Ovary (tissue), 9 donors: ENCODE data around the gene NNAT. TPM values are rescaled to one million over a fixed set of nuclear protein-coding genes. Genes with fewer than 3 reads are reported as not detected.
"Not testable (repeated sequence)": the region's sequence is repeated elsewhere in the genome, so short reads cannot be mapped to it uniquely, and the experiment has no call there.

Experiments used
- DNase-seq, 5 donors: peaks; one replicate each; pipeline ENCODE4 v3.0.0-alpha.2; 2019 to 2020
- H3K27ac ChIP-seq, 2 donors: fragments of 200-600 bp; one replicate each; pipeline versions ENCODE4 v1.5.1 to v1.8.0; 2019 to 2022
- H3K27me3 ChIP-seq: fragments of 200-600 bp; one replicate; pipeline ENCODE4 v1.8.0; 2022
- H3K36me3 ChIP-seq: fragments of 200-600 bp; sonication (generic); one replicate; pipeline ENCODE4 v1.5.1; 2019
- H3K4me1 ChIP-seq: one replicate; pipeline ENCODE4 v1.8.1; 2013; ENCODE audit warnings: mild to moderate bottlenecking, moderate library complexity; ENCODE audit not compliant: insufficient read depth
- H3K4me3 ChIP-seq: fragments of 200-600 bp; sonication (generic); one replicate; pipeline ENCODE4 v1.5.1; 2017
- H3K9me3 ChIP-seq, 2 donors: fragments of 200-600 bp in 1 of 2; sonication (generic) in 1 of 2; one replicate each; pipeline versions ENCODE4 v1.5.1 to v1.8.1; 2013 to 2019; ENCODE audit warnings: mild to moderate bottlenecking in 1 of 2, moderate library complexity in 1 of 2
- CTCF ChIP-seq, 3 donors: fragments of 450-650 bp in 2 of 3; fragments of 200-600 bp in 1 of 3; IDR thresholded peaks; one replicate each; pipeline versions ENCODE4 v1.5.1 to v1.8.0; 2016 to 2022; ENCODE audit warnings: antibody characterized with exemption in 3 of 3, mild to moderate bottlenecking in 1 of 3
- EP300 ChIP-seq: sonication (generic); formaldehyde crosslinking; IDR thresholded peaks from one replicate; pipeline ENCODE4 v1.6.1; 2017; ENCODE audit warnings: antibody characterized with exemption
- POLR2A ChIP-seq: fragments of 450-650 bp; IDR thresholded peaks from one replicate; pipeline ENCODE4 v1.6.1; 2017; ENCODE audit warnings: antibody characterized with exemption, mild to moderate bottlenecking, moderate library complexity
- WGBS, 3 donors: extraction: QIAGEN DNeasy Blood & Tissue Kit in 1 of 3; methylation state at CpG; one replicate each; pipeline versions ENCODE4 v1.1.5 to v1.1.7; 2013 to 2017; 5-methylcytosine and 5-hydroxymethylcytosine counted together
- intact Hi-C, 4 donors: fragments of 100-400 bp; cut with DNase I; formaldehyde crosslinking; loops; one replicate each; pipeline versions ENCODE4 v1.11.0 to v1.15.1; 2022 to 2023
- polyA plus RNA-seq, 2 donors: library from polyadenylated mRNA; stranded (reverse); fragments of 200-250 nt in 1 of 2; fragments of 350-450 nt in 1 of 2; fragmentation: Illumina TruSeq in 1 of 2; extraction: RNeasy Lipid Tissue Mini Kit (QIAGEN cat#74804) in 1 of 2; gene quantifications; one replicate each; pipeline ENCODE4 v1.2.3, GENCODE V29; 2013 to 2014
- total RNA-seq, 7 donors: library from RNA; depleted of rRNA in 2 of 7; stranded (reverse); fragments of >200 nt in 2 of 7; fragmentation: NEBNext Ultra II Directional in 3 of 7; extraction: Animal tissue kit (Norgen Biotek cat#: 25700) in 3 of 7; gene quantifications; one replicate each; pipeline versions ENCODE4 v1.1.0 to v1.2.4, GENCODE V29; 2016 to 2023
- donor health status: DM: no; HTN: no; CAD: no; lungs with moderate emphysema.
- donor health status: DM: no; HTN: no; CAD: no.
- donor health status: Bipolar disorder and iron deficiency.
- donor health status: DM: yes; HTN: yes; CAD: no.
- donor health status: DM: no; HTN: no; CAD: no.
- donor health status: DM: yes; HTN: yes; CAD: no.

NNAT gene
- total and polyA plus RNA-seq, 9 donors: 0.25 to 4.7 (median 0.45) TPM; not detected in 2

- Histone ChIP-seq H3K9me3 (no peaks in the 10 kb centered on the region), H3K4me1 (no peaks in the 10 kb centered on the region), H3K27me3 (no peaks in the 10 kb centered on the region), H3K4me3 (no peak overlapping the region), H3K27ac (no peak overlapping the region), H3K36me3 (no peaks in the 10 kb centered on the region)
- no peak for TF ChIP-seq CTCF (IDR thresholded peaks at IDR 0.05)
- TF ChIP-seq EP300: no peak
- TF ChIP-seq POLR2A: no peak
- intact Hi-C loops: no loop called here
- no peak for DNase-seq
- 92 to 95% (median 93%) methylated on average over 5 of the region's 5 CpGs for WGBS, 3 donors
These were observed 20.3 kb downstream of the NNAT start for GRCh38 chr20:37541326-37541725.

DNA sequence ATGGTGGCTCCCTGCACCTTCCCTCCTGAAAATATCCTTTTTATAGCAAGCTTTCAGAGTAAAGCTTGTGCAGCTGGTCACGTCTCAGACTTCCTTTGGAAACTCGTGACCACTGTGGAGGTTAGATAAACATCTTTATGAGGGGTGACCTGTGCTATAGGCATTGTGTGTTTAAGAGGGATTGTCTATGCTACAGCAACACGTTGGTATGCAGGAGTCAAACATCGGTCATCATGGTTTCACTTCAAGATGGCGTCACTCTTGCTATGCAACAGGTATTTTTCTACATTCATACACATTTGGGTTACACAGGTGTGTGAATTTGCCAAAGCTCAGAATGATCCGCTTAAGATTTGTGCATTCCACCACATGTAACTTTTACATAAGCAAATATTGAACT is 21.2 kb downstream of the NNAT start:
- 64 to 68% (median 67%) methylated on average over 6 of the region's 6 CpGs for WGBS, 3 donors
- TF ChIP-seq CTCF (IDR thresholded peaks at IDR 0.05): no peak
- DNase-seq: no peak
- Histone ChIP-seq H3K9me3 (no peaks in the 10 kb centered on the region), H3K36me3 (no peaks in the 10 kb centered on the region), H3K4me1 (no peaks in the 10 kb centered on the region), H3K27me3 (no peaks in the 10 kb centered on the region), H3K27ac (no peak overlapping the region), H3K4me3 (no peak overlapping the region)
- intact Hi-C loops: no loop called here

GRCh38 chr20:37543828-37544227 is 22.8 kb downstream of the NNAT start:
- 41 to 48% (median 44%) methylated on average over 3 of the region's 3 CpGs for WGBS, 3 donors
- intact Hi-C loops: no loop called here
- Histone ChIP-seq H3K27me3 (no peaks in the 10 kb centered on the region), H3K9me3 (no peaks in the 10 kb centered on the region), H3K4me1 (no peaks in the 10 kb centered on the region), H3K4me3 (no peak overlapping the region), H3K27ac (no peak overlapping the region), H3K36me3 (no peaks in the 10 kb centered on the region)
- no peak for DNase-seq
- TF ChIP-seq POLR2A (no peak), CTCF (IDR thresholded peaks at IDR 0.05) (no peak), EP300 (no peak)

DNA sequence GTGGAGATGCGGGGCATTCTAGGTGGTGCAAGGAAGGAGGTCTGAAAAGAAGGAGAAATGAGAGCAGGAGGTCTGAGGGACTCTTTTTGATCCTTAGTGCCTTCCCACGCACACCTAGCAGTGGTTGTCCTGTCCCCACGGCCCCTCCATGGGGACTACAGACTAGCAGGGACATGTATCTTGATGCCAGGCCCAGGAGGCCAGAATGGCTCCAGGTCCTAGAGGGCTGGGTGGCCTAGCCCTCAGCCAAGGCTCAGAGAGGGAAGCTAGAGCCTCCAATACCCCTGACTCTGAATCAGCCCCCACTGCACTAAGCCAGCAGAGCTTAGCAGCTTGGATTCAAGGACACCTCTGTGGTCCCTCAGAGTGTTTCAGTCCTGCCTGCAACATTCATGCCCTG is 23.3 kb downstream of the NNAT start:
- Histone ChIP-seq H3K4me3 (no peak overlapping the region), H3K9me3 (no peaks in the 10 kb centered on the region), H3K36me3 (no peaks in the 10 kb centered on the region), H3K4me1 (no peaks in the 10 kb centered on the region), H3K27ac (no peak overlapping the region), H3K27me3 (no peaks in the 10 kb centered on the region)
- intact Hi-C loops: no loop called here
- no peak for DNase-seq
- TF ChIP-seq POLR2A (no peak), EP300 (no peak)
- WGBS, 3 donors: 51 to 56% (median 54%) methylated on average over 3 of the region's 3 CpGs

- no peaks in the 10 kb centered on the region for H3K27me3 ChIP-seq
- H3K36me3 ChIP-seq: no peaks in the 10 kb centered on the region
- no peak overlapping the region for H3K4me3 ChIP-seq
- no peak overlapping the region for H3K27ac ChIP-seq
- H3K4me1 ChIP-seq: no peaks in the 10 kb centered on the region
- intact Hi-C loops: no loop called here
- TF ChIP-seq EP300: no peak
- 76 to 83% (median 78%) methylated on average over 1 of the region's 1 CpG for WGBS, 3 donors
- no peak for DNase-seq
- no peaks in the 10 kb centered on the region for H3K9me3 ChIP-seq
These were observed 24.5 kb downstream of the NNAT start for GRCh38 chr20:37545516-37545915.

- Histone ChIP-seq H3K36me3 (no peaks in the 10 kb centered on the region), H3K4me1 (no peaks in the 10 kb centered on the region), H3K9me3 (no peaks in the 10 kb centered on the region), H3K4me3 (no peak overlapping the region), H3K27me3 (no peaks in the 10 kb centered on the region), H3K27ac (no peak overlapping the region)
- intact Hi-C loops: no loop called here
- TF ChIP-seq EP300: no peak
- TF ChIP-seq CTCF (IDR thresholded peaks at IDR 0.05): no peak
- TF ChIP-seq POLR2A: no peak
- DNase-seq: no peak
These were observed 26.9 kb downstream of the NNAT start for GRCh38 chr20:37547912-37548311.

DNA sequence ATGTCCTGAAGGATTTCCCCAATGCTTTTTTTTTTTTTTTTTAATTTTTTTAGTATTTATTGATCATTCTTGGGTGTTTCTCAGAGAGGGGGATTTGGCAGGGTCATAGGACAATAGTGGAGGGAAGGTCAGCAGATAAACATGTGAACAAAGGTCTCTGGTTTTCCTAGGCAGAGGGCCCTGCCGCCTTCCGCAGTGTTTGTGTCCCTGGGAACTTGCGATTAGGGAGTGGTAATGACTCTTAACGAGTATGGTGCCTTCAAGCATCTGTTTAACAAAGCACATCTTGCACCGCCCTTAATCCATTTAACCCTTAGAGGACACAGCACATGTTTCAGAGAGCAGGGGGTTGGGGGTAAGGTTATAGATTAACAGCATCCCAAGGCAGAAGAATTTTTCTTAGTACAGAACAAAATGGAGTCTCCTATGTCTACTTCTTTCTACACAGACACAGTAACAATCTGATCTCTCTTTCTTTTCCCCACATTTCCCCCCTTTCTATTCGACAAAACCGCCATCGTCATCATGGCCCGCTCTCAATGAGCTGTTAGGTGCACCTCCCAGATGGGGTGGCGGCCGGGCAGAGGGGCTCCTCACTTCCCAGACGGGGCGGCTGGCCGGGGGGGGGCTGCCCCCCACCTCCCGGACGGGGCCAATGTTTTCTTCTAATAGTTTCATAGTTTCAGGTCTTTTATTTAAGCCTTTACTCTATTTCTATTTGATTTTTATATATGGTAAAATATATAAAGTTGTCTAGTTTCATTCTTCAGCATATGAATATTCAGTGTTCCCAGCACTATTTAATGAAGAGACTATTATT is 29.3 kb downstream of the NNAT start:
- not testable (repeated sequence) for DNase-seq, H3K36me3 ChIP-seq

GRCh38 chr20:37551660-37552059 is 30.6 kb downstream of the NNAT start:
- H3K9me3 ChIP-seq, DNase-seq, H3K4me1 ChIP-seq, H3K36me3 ChIP-seq, H3K27me3 ChIP-seq, H3K4me3 ChIP-seq, H3K27ac ChIP-seq: not testable (repeated sequence)
- 54 to 67% (median 64%) methylated on average over 2 of the region's 2 CpGs for WGBS, 3 donors
- intact Hi-C loops: loop anchor here in 1 of 4 donors (10.0 kb wide), 1 partner anchor 1247 kb away; the partner anchor contains the start of gene DLGAP4

More for the DNA sequence above, 29.3 kb downstream of the NNAT start:
- H3K27me3 ChIP-seq, H3K9me3 ChIP-seq, H3K27ac ChIP-seq, H3K4me1 ChIP-seq, H3K4me3 ChIP-seq: not testable (repeated sequence)
- intact Hi-C loops: loop anchor here in 1 of 4 donors (10.0 kb wide), 1 partner anchor 1246 kb away; the partner anchor contains the start of gene DLGAP4
- WGBS, 3 donors: 50 to 57% (median 56%) methylated on average over 16 of the region's 16 CpGs
